GM21423 (cell line): Measurements from ENCODE around the gene DNASE1.
"Not testable (repeated sequence)": the region's sequence is repeated elsewhere in the genome, so short reads cannot be mapped to it uniquely, and the experiment has no call there.

ENCODE experiments used
- ATAC-seq: cut with Tn5 transposase; IDR thresholded peaks from one replicate; pipeline ENCODE4 v1.9.1; 2021; ENCODE audit warnings: mild to moderate bottlenecking, moderate library complexity; ENCODE audit not compliant: unreplicated experiment

The DNASE1 gene, protein sequence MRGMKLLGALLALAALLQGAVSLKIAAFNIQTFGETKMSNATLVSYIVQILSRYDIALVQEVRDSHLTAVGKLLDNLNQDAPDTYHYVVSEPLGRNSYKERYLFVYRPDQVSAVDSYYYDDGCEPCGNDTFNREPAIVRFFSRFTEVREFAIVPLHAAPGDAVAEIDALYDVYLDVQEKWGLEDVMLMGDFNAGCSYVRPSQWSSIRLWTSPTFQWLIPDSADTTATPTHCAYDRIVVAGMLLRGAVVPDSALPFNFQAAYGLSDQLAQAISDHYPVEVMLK

DNA sequence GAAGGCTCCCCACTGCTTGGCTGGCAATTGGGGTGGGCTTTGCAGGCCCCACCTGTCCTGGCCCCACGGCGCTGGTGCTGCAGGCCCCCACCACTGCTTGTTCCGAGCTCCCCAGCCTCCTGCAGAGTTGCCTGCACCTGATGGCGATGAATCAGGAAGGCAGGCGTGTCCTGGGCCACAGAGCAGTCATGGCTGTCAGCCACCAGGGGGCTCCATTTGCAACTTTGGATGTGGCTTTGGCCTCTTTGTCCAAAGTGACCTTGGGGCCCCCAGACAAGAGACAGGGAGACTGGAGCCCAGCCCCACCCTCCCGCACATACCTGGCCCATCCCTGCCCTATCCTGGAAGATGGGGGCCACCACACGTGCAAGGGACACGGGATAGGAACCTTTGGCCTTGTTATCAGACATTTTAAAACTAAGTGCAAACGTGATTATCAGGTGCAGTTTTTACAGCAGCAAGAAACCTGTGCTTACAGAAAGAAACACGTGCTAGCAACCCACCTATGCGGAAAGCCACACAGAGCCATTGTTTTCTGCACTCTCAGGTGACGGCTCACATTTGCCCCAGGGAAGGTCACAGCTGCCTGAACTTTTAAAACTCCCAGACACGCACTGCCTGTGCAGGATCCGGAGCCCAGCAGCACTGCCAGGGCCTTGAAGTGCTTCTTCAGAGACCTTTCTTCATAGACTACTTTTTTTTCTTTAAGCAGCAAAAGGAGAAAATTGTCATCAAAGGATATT is at the start of gene DNASE1:
Gene DNASE1 (plus strand): TSS at position 443 of the 743 bp plus-strand sequence. CDS start 683 bp downstream, outside the sequence.
- ATAC-seq, result no peak

DNA sequence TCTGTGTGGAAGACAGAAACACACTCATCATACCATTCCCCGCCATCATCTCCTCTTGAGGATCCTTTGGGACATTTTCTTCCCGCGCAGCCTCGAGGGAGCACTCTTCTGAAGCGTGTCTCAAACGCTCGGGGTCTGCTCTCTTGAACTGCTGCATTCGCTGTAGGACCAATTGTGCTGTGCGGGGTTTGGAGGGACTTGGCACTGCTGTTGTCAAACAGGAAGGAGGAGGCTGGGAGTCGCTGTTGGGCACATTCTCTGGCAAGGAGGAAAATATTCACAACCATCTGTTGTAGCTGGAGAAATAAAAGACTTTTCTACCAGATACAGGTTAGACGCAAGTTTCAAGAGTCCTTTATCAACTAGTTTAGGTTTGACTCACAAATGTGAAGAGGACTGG is 48.0 kb upstream of the DNASE1 start:
- no peak for ATAC-seq

DNA sequence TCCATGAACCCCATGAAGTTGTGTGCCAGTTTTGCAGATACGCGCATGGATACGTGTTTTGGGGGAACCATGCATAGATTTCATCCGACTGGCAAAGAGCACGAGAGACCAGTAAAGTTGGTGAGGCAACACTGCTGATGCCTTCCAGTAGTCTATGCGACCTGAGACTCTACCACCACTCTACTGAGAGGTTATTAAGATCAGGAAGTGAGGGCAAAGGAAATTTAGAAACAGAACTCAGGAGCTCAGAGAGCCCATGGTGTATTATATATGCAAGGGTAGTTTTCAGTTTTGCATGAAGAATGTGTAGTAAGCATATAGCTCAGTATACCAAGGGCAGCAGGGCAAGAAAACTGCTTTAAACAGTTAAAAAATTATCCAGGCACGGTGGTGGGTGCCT is 47.3 kb upstream of the DNASE1 start:
- ATAC-seq, result no peak

DNA sequence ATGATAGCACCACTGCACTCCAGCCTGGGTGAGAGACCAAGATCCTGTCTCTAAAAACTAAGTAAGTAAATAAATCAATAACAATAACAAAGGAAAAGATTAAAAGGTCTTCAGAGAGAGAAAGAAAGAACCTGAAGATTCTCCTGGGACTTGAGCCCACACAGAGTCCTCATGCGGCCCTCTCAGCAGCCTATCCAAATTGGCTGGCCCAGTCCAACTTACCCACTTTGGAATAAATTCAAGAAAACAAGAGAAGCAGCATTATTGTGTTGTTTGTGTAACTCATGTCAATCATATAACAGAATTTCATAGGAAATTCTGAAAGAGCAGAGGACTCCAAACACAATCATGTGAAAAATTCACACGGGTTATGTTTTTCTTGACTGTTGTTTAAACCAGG is 46.9 kb upstream of the DNASE1 start:
- ATAC-seq, result no peak

DNA sequence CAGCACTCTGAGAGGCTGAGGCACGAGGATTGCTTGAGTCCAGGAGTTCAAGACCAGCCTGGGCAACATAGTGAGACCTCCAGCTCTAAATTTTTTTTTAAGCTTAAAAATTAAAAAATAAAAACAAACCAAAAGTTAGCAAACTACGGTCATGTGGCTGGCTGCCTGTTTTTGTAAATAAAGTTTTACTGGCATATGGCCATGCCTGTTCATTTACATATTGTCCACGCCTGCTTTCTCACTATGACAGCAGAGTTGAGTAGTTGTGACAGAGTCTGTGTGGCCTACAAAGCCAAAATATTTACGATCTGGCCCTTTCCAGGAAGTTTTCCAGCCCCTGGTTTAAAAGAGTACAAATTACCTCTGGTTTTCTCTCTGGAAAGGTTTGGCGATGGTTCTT is 46.4 kb upstream of the DNASE1 start:
- no peak for ATAC-seq

DNA sequence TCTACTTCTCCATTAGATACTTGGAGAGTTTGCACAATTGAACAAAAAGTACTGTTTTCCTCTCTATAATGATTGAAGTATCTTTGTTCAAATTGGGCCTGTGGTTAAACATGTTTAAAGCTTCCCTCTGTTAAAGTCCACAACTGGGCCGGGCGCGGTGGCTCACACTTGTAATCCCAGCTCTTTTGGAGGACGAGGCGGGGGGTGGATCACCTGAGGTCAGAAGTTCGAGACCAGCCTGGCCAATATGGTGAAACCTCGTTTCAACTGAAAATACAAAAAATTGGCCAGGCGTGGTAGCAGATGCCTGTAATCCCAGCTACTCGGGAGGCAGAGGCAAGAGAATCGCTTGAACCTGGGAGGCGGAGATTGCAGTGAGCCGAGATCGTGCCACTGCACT is 45.5 kb upstream of the DNASE1 start:
- ATAC-seq, result not testable (repeated sequence)

DNA sequence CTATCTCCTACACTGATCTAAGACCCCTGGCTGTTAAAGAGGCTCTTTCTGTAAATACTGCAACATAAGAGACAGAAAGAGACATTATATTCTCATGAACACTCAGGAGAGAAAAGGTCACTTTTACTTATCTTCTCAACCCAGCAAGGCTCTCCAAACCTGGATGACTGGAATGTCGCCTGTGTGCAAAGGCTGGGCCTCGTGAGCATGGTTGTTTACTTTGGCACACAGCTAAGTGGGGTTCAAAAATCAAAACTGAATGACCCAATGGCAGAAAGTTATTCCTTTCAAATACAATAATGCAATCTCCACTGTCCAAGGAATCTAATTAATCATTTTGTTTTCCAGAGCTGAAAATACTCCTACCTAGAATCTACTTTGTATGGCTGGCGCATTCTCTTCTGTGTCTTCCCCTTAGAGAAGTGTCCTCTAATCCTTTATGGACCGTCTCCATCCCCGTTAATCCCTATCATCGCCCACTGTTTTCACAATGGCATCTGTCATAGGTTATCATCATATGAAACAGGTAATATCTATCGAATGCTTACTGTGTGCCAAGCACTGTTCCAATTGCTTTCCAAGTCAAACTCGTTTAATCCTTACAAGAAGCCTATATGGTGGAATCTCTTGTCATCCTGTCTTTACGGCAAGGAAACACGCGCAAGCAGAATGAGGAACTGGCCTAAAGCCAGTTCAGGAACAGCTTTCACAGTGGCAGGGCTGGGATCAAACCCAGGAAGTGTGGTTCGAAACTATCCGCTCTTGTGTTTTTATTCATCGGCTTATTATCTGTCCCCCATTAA is 44.4 kb upstream of the DNASE1 start:
- no peak for ATAC-seq

DNA sequence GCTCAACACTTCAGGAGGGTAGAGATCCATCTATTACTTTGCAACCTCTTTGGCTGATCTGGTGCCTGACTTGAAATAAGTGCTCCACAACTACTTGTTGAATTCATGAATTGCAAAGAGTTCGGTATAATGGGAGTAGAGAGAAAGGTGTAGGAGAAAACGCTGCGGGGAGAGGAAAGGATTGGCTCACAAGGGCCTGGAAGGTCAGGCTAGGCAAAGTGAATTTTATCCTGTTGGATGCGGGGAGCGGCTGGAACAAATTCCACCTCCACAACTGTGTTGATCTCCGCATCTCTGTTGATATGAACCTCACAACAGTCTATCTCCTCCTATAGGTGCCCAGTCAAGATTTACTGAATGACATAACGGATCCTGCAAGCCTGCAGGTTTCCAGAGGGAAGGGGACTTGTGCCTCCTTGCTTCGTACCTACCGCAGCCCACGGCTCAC is 43.8 kb upstream of the DNASE1 start:
- ATAC-seq, result no peak

DNA sequence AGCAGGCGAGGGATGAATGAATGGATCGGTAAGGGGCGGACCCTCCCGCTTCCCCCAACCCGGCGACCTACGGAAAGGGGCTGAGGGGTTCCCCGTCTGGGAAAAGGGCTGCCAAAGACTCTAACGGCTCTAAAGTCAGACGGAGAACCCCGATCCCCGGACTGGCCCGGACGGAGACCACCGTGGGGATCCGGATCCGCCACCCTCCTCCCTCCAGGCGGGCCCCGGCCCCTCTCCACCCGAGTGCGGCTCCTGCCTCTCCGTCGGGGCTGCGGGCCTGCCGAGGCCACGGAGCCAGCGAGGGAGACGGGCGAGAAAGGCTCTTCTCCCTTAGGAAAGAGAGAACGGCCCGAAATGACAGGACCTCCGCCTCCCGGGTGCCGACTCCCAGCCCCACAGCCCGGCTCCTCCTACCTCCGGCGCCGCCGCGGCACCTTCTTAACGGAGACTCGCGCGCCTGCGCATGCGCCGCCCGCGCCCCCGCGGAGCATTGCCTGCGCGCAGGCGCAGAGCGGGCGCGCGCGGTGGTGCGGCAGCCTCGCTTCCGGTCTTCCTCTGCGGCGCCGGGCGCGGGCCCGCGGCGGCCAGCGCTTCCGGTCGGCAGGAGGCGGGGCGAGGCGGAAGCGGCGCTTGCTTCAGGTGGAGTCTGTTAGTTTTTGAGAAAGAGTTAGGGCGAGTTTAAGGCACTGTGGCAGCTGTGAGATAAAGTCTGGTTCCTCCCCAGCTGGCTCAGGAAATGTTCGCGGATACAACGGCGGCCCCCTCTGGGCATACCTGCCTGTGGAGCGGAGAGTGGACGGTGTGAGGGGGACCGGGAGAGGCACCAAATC is 43.1 kb upstream of the DNASE1 start, which contains the start of gene SLX4:
Gene SLX4 (minus strand): TSS at position 461 of the 830 bp plus-strand sequence. CDS start 2,642 bp downstream, outside the sequence.
- ATAC-seq, result peak; percentile 88

DNA sequence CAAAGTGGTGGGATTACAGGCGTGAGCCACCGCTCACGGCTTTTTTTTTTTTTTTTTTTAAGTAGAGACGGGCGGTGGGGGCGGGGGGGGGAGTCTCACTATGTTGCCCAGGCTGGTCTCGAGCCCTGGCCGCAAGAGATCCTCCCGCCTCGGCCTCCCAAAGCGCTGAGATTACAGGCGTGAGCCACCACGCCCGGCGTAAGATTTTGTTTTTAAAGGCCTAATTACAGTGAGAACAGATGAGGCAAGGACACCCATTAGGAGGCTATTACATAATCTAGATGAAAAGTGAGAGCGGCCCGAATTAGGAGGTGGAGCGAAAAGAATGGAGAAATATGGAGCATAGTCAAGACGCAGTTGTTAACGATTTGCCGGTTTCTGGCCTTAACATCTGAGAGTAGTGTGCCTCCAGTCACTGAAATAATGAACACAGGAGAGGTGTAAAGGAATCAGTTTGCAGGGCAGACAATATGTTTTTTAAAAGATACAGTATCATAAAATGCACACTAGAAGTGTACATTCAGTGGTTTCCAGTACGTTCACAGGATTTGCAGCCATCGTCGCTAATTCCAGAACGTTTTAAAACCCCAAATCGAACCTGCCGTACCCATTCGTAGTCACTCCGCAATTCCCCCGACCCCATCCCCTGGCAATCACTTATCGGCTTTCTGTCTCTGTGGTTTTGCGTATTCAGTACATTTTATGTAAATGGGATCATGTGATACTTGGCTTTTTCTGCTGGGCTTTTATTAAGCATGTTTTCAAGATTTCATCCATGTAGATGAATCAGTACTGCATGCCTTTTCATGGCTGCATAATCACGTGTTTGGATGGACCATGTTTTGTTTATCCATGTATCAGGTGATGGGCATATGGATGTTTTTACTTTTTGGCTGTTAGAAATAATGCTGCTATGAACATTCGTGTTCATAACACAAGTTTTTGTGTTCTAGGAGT is 41.7 kb upstream of the DNASE1 start:
- no peak for ATAC-seq

DNA sequence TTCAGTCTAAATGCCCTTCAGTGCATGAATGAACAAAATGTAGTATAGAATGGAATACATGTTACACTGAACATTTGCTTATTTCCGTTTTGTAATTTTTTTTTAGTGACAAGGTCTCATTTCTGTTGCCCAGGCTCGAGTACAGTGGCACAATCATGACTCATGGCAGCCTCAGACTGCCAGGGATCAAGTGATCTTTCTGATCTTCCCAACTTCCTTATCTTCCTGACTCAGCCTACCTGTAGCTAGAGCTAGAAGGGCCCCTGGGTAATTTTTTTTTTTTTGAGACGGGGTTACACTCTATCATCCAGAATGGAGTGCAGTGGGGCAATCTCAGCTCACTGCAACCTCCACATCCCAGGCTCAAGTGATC is 35.7 kb upstream of the DNASE1 start:
- ATAC-seq, result no peak

DNA sequence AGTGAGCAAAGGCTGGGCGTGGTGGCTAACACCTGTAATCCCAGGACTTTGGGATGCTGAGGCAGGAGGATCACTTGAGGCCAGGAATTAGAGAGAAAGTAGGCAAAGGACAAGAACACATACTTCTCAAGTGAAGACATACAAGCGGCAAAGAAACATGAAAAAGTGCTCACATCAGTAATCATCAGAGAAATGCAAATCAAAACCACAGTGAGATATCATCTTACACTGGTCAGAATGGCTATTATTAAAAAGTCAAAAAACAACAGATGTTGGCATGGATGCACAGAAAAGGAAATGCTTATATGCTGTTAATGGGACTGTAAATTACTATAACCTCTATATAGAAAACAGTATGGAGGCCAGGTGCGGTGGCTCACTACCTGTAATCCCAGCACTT is 30.8 kb upstream of the DNASE1 start:
- ATAC-seq, result no peak

DNA sequence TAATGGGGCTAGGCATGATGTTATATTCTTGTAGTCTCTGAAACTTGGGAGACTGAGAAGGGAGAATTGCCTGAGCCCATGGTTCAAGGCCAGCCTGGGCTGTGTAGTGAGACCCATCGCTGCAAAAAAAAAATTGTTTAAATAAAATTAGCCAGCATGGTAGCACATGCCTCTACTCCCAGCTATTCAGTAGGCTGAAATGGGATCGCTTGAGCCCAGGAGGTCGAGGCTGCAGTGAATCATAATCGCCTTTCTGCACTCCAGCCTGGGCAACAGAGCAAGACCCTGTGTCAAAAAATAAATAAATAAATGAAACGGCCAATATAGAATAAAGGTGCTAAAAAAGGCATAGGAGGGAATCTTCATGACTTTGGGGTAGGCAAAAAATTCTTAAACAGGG is 29.2 kb upstream of the DNASE1 start:
- ATAC-seq, result no peak

DNA sequence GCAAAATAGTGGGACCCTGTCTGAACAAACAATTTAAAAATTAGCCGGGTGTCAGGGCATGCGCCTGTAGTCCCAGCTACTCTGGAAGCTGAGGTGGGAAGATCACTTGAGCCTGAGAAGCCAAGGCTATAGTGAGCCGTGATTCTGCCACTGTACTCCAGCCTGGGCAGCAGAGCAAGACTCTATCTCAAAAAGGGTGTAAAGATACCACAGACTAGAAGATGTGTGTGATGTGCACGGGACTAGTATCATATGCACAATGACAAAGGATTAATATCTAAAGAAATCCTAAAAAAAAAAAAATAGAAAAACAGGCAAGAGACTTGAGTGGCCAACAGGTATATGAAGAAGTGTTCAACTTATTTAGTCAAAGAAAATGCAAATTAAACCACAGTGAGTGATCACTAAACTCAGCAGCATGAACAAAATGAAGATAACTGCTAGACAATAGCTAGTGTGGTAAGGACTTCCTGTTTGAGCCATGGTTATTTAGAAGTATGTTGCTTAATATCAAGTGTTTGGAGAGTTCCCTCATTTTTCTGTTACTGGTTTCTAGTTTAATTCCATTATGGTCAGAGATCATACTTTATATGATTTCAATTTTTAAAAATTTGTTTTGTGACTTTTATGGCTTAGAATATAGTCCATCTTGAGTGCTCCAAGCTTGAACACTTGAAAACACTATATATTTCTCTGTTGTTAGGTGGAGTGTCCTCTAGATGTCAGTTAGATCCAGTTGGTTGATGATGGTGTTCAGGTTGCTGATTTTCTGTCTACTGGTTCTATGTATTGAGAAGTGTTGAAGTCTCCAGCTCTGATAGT is 28.4 kb upstream of the DNASE1 start:
- peak; percentile 48 for ATAC-seq

DNA sequence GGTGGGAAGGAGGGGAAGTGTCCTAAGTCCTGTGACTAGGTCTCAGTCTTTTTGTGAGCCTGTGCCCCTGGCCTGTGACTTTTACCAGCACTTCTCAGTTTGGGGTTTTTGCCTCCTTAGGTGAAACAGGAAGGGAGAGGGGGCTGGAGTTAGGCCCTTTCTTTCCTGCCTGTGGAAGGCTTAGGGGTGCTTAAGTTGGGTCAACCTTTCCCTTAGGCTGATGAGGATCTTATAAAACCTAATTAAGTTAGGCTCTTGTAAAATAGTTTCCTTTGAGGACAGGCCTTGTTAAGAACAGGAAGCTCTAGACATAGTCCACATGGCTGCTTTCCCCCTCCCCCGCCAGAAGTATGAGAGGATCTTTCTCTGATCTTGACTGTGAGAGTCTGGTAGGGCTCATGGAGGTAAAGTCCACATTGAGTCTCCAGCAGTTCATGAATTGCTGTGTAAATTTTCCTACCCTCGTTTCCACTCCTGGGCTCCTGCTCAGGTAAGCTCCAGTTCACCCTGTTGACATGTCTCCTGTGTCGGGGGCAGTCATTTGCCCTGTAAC is 17.0 kb upstream of the DNASE1 start:
- ATAC-seq, result no peak

DNA sequence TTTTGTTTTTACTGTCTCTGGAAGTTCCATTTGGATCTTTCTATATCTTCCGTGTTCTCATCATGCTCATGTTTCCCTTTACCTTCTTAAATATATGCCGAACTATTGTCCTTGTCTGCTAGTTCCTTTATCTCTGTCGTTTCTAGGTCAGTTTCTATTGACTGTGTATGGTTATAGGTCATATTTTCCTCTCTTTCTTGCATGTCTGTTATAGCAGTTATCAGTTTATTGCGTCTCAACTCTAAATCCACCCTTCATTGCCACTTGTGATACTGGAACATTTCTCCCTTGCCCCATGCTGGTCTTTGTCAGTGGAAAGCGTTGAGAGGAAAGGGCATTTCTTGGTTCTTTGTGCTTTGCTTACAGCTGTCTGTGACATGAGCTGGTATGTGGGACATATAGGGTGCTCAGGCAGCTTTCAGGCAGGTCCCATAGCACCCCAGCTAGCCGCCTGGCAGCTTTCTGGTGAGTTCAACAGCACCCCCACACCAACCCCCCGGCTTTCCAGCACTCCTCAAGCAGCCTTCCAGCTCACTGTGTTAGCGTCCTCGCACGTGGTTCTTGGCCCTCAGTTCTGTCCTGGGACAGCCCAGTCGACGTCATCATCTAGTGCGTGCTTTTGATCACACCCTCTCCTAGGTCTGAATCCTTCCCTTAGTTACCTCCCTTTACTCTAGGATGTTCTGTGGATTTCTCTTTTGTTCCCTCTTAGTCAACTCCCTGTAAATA is 15.4 kb upstream of the DNASE1 start:
- no peak for ATAC-seq

DNA sequence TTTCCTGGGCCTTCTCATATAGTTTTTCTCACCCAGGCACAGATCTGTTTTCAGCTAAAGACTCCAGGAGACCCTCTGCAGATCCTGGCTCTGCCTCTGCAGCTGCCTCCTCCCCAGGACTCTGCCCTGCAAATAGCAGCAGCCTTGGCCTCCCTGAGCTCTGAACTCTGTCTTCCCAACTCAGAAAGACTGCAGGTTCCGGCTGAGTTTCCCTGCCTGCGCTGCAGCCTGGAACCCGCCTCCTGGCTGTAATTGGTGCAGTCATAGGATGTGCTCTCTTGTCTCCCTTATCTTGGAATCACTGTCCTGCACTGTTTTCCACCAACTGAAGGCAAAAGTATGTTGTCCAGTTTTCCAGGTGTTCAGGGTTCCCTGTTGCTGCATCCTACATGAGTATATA is 14.3 kb upstream of the DNASE1 start:
- no peak for ATAC-seq
